Stimulated activated naive B cell treated with anti-CD40 and anti-IgM and Interleukin-4, amounts not matched to agents 10 μg/mL and 1 μg/mL and 100 μg/mL, for 72 hours (primary cell): ENCODE measurements around the gene PGGHG.
A peak's percentile ranks its signal among the peaks of the same experiment; 100 is the strongest.

ENCODE experiments used
- ATAC-seq, 2 donors: fragments of 150-1000 bp; cut with Tn5 transposase; replicated peaks; 2 replicates each; pipeline ENCODE4 v1.10.0; 2021; ENCODE audit warnings: moderate library complexity in 1 of 2
- DNase-seq: peaks from one replicate; pipeline ENCODE4 v3.0.0; 2021
- H3K27ac Mint-ChIP-seq: one replicate; pipeline ENCODE4 v1.8.0; 2022; ENCODE audit warnings: mild to moderate bottlenecking, mixed read lengths
- H3K27me3 Mint-ChIP-seq, 2 donors: one replicate each; pipeline ENCODE4 v1.8.0; 2022; ENCODE audit warnings: mixed read lengths in 2 of 2
- H3K36me3 Mint-ChIP-seq, 2 donors: one replicate each; pipeline ENCODE4 v1.8.0; 2022; ENCODE audit warnings: mixed read lengths in 2 of 2, mild to moderate bottlenecking in 1 of 2
- H3K4me1 Mint-ChIP-seq, 2 donors: one replicate each; pipeline ENCODE4 v1.8.0; 2022; ENCODE audit warnings: mixed read lengths in 2 of 2, mild to moderate bottlenecking in 1 of 2
- H3K4me3 Mint-ChIP-seq, 2 donors: one replicate each; pipeline ENCODE4 v1.8.0; 2022; ENCODE audit warnings: mild to moderate bottlenecking in 2 of 2, mixed read lengths in 2 of 2, moderate library complexity in 1 of 2
- H3K9me3 Mint-ChIP-seq, 2 donors: one replicate each; pipeline ENCODE4 v1.8.0; 2022; ENCODE audit warnings: mixed read lengths in 2 of 2, mild to moderate bottlenecking in 1 of 2

PGGHG gene

DNA sequence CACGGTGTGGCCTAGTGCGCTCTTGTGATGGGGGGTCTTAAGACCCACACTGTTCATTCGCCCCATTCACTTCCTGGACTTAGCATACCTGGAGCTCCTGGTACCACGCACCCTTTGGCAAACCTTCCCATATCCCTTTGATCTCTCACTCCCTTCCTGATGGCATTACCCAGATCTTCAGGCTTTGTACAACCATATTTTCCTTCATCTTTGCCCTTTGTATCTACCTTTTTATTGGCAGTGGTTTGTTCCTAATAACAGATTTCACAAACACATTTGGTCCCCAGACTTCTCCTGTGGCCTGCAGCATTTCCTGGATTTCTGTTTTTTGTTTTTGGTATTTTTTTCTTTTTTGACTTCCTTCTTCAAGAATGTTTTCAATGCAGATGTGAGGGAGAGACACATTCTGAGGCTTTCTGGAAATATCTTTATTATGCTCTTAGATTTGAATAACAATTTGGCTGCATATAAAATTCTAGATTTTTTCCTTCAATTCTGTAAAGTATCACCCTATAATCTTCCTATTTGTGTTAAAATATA, 47.8 kb downstream of the PGGHG start:
- Mint-ChIP-seq H3K9me3 (peaks cover 4% of the 10 kb centered on the region in 2 donors), H3K4me3 (no peak overlapping the region), H3K4me1 (peaks cover 32 to 33% of the 10 kb centered on the region in 2 donors), H3K27me3 (no peaks in the 10 kb centered on the region), H3K36me3 (peaks cover 2 to 4% of the 10 kb centered on the region in 2 donors), H3K27ac (no peak overlapping the region)
- ATAC-seq (no peak), DNase-seq (no peak)

GRCh38 chr11:337711-338110, 48.8 kb downstream of the PGGHG start:
- Mint-ChIP-seq H3K4me1 (peaks cover 32 to 41% of the 10 kb centered on the region in 2 donors), H3K27me3 (no peaks in the 10 kb centered on the region), H3K36me3 (peaks cover 2 to 4% of the 10 kb centered on the region in 2 donors), H3K27ac (no peak overlapping the region), H3K4me3 (no peak overlapping the region), H3K9me3 (peaks cover 4% of the 10 kb centered on the region in 2 donors)
- ATAC-seq, result no peak
- DNase-seq, result no peak

DNA sequence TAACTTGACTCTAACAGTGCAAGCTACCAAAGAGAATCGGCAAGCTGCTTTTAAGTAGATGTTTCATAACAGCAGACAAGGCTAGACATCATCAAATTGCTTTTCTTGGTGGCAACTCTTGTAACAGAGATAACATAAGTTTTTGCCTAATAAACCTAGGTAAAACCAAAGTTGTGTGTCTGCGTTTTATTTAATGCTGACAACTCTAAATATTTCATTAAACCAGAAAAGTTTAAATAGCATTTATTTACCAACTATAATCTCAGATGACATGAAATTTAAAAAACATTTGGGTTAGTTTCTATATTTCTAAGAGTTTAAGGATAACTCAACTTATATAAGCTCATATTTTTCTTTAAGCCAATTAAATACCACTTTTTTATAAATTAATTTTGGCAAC, 51.0 kb downstream of the PGGHG start:
- no peak overlapping the region for H3K27ac Mint-ChIP-seq
- ATAC-seq (no peak), DNase-seq (no peak)
- H3K36me3 Mint-ChIP-seq, result peaks cover 2 to 4% of the 10 kb centered on the region in 2 donors
- no peaks in the 10 kb centered on the region for H3K27me3 Mint-ChIP-seq
- no peak overlapping the region for H3K4me3 Mint-ChIP-seq
- peaks cover 29 to 41% of the 10 kb centered on the region in 2 donors for H3K4me1 Mint-ChIP-seq
- H3K9me3 Mint-ChIP-seq, result peaks cover 4% of the 10 kb centered on the region in 2 donors

GRCh38 chr11:340539-341512, 51.9 kb downstream of the PGGHG start:
- DNase-seq, result no peak
- Mint-ChIP-seq H3K9me3 (peaks cover 4% of the 10 kb centered on the region in 2 donors), H3K4me1 (peaks cover 23 to 33% of the 10 kb centered on the region in 2 donors), H3K36me3 (peaks cover 2 to 4% of the 10 kb centered on the region in 2 donors), H3K27me3 (no peaks in the 10 kb centered on the region), H3K27ac (peak overlapping the region; percentile 84), H3K4me3 (no peak overlapping the region)
- no peak for ATAC-seq

- no peak for ATAC-seq
- no peaks in the 10 kb centered on the region for H3K27me3 Mint-ChIP-seq
- H3K36me3 Mint-ChIP-seq, result peaks cover 2 to 4% of the 10 kb centered on the region in 2 donors
- peak overlapping the region; percentile 42 for H3K27ac Mint-ChIP-seq
- H3K4me3 Mint-ChIP-seq, result no peak overlapping the region
- no peak for DNase-seq
- peaks cover 12 to 22% of the 10 kb centered on the region in 2 donors for H3K4me1 Mint-ChIP-seq
- H3K9me3 Mint-ChIP-seq, result peaks cover 4% of the 10 kb centered on the region in 2 donors
These were observed 53.4 kb downstream of the PGGHG start for GRCh38 chr11:342328-342727.

DNA sequence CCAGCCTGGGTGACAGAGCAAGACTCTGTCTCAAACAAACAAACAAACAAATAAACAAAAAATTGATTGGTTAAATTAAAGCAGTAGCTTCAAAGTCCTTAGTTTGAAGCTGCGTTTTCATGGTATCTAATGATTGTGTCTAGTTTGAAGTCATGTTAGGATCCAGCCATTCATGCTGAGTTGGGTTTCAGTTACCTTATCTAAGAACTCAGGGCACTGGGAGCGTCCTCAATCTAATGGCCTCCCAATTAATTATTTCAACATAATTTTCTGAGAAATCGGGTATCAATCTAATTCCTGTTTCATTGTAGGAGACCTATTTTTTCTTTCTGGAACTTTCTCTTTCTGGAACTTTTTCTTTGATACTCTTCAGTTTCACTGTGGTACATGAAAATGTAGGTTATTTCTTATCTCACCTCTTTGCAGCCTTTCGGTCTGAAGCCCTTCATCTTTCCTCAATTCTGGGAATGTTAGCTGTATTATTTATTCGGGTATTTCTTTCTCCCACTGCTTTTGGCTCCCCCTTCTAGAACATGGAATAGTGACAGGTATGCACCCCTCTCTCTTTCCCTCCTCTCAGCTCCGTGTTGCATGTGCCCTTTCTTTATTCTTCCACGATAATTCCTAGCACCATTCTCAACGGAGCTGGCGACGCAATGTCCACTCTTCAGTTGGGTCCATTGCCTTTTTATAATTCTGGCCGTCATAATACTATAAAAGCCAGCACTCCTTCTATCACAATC, 56.1 kb downstream of the PGGHG start:
- Mint-ChIP-seq H3K27ac (no peak overlapping the region), H3K27me3 (no peaks in the 10 kb centered on the region), H3K9me3 (peaks cover 4% of the 10 kb centered on the region in 2 donors), H3K4me1 (peaks cover 16 to 22% of the 10 kb centered on the region in 2 donors), H3K36me3 (peaks cover 2 to 4% of the 10 kb centered on the region in 2 donors), H3K4me3 (no peak overlapping the region)
- ATAC-seq, result no peak
- no peak for DNase-seq
